ENCODE measurements around the gene ACOT4. TPM values are rescaled to one million over a fixed set of nuclear protein-coding genes. Genes with fewer than 3 reads are reported as not detected.

ACOT4 gene
- total RNA-seq, 1 donor from 2014 or later: 1.3 TPM

- peaks cover 3% of the 10 kb centered on the region for H3K27me3 Mint-ChIP-seq
- H3K9me3 Mint-ChIP-seq (ENCODE audit: low read depth): no peaks in the 10 kb centered on the region
- DNase-seq (ENCODE audit: low spot score, unreplicated experiment): no peak
- TF ChIP-seq CTCF (IDR thresholded peaks at IDR 0.05; ENCODE audit: unreplicated experiment): no peak
- peaks cover 6% of the 10 kb centered on the region for H3K4me1 Mint-ChIP-seq (ENCODE audit: low read depth)
- no peaks in the 10 kb centered on the region for H3K36me3 Mint-ChIP-seq (ENCODE audit: insufficient read depth)
- no peak overlapping the region for H3K27ac Mint-ChIP-seq
- no peak overlapping the region for H3K4me3 Mint-ChIP-seq (ENCODE audit: low read depth)
These were observed 28.6 kb downstream of the ACOT4 start for GRCh38 chr14:73620268-73620667.

- no peak overlapping the region for H3K27ac Mint-ChIP-seq
- H3K9me3 Mint-ChIP-seq (ENCODE audit: low read depth): no peaks in the 10 kb centered on the region
- H3K4me3 Mint-ChIP-seq (ENCODE audit: low read depth): no peak overlapping the region
- no peaks in the 10 kb centered on the region for H3K36me3 Mint-ChIP-seq (ENCODE audit: insufficient read depth)
- H3K4me1 Mint-ChIP-seq (ENCODE audit: low read depth): no peaks in the 10 kb centered on the region
- TF ChIP-seq CTCF (IDR thresholded peaks at IDR 0.05; ENCODE audit: unreplicated experiment): no peak
- no peak for DNase-seq (ENCODE audit: low spot score, unreplicated experiment)
- peaks cover 3% of the 10 kb centered on the region for H3K27me3 Mint-ChIP-seq
These were observed 31.9 kb downstream of the ACOT4 start for GRCh38 chr14:73623504-73624054.

GRCh38 chr14:73625706-73626105 lies 34.0 kb downstream of the ACOT4 start:
- H3K36me3 Mint-ChIP-seq (ENCODE audit: insufficient read depth): no peaks in the 10 kb centered on the region
- peaks cover 2% of the 10 kb centered on the region for H3K4me1 Mint-ChIP-seq (ENCODE audit: low read depth)
- no peak overlapping the region for H3K27ac Mint-ChIP-seq
- peaks cover 3% of the 10 kb centered on the region for H3K27me3 Mint-ChIP-seq
- H3K4me3 Mint-ChIP-seq (ENCODE audit: low read depth): no peak overlapping the region
- no peak for TF ChIP-seq CTCF (IDR thresholded peaks at IDR 0.05; ENCODE audit: unreplicated experiment)
- DNase-seq (ENCODE audit: low spot score, unreplicated experiment): no peak
- H3K9me3 Mint-ChIP-seq (ENCODE audit: low read depth): no peaks in the 10 kb centered on the region

GRCh38 chr14:73627151-73627558 lies 35.5 kb downstream of the ACOT4 start:
- Mint-ChIP-seq H3K27ac (no peak overlapping the region), H3K4me1 (ENCODE audit: low read depth) (peaks cover 2% of the 10 kb centered on the region), H3K4me3 (ENCODE audit: low read depth) (no peak overlapping the region), H3K9me3 (ENCODE audit: low read depth) (no peaks in the 10 kb centered on the region), H3K27me3 (no peaks in the 10 kb centered on the region), H3K36me3 (ENCODE audit: insufficient read depth) (no peaks in the 10 kb centered on the region)
- no peak for TF ChIP-seq CTCF (IDR thresholded peaks at IDR 0.05; ENCODE audit: unreplicated experiment)
- DNase-seq (ENCODE audit: low spot score, unreplicated experiment): no peak

- no peaks in the 10 kb centered on the region for H3K36me3 Mint-ChIP-seq (ENCODE audit: insufficient read depth)
- no peak for DNase-seq (ENCODE audit: low spot score, unreplicated experiment)
- H3K27ac Mint-ChIP-seq: no peak overlapping the region
- no peaks in the 10 kb centered on the region for H3K9me3 Mint-ChIP-seq (ENCODE audit: low read depth)
- TF ChIP-seq CTCF (IDR thresholded peaks at IDR 0.05; ENCODE audit: unreplicated experiment): no peak
- peaks cover 3% of the 10 kb centered on the region for H3K4me1 Mint-ChIP-seq (ENCODE audit: low read depth)
- H3K27me3 Mint-ChIP-seq: no peaks in the 10 kb centered on the region
- H3K4me3 Mint-ChIP-seq (ENCODE audit: low read depth): no peak overlapping the region
These were observed 38.5 kb downstream of the ACOT4 start for GRCh38 chr14:73630009-73630780.
